Motor neuron (in vitro differentiated cells): Measurements from ENCODE around the gene XPOT. TPM values are rescaled to one million over a fixed set of nuclear protein-coding genes. Genes with fewer than 3 reads are reported as not detected.

Source experiments
- ATAC-seq, 8 experiments: fragments of 200-7000 bp; cut with Tn5 transposase; replicated peaks in 6 of 8; 2 replicates each; pipeline ENCODE4 v1.8.0; 2021; ENCODE audit warnings: mild to moderate bottlenecking in 8 of 8, moderate library complexity in 8 of 8
- H3K27ac ChIP-seq, 2 donors: fragments of 250-450 bp; sonication (Bioruptor Pico); 2 replicates each; pipeline ENCODE4 v1.9.0; 2021; ENCODE audit warnings: antibody characterized with exemption in 2 of 2, mild to moderate bottlenecking in 2 of 2, moderate library complexity in 1 of 2
- H3K4me1 ChIP-seq, 2 donors: fragments of 250-450 bp; sonication (Bioruptor Pico); replicated peaks in 1 of 2; 2 replicates each; pipeline ENCODE4 v1.6.1; 2021; ENCODE audit warnings: antibody characterized with exemption in 2 of 2, mild to moderate bottlenecking in 2 of 2, moderate library complexity in 1 of 2
- H3K4me3 ChIP-seq, 5 donors: fragments of 250-450 bp; sonication (Bioruptor Pico); 2 replicates each; pipeline ENCODE4 v1.9.0; 2021; ENCODE audit warnings: antibody characterized with exemption in 5 of 5, mild to moderate bottlenecking in 5 of 5, moderate library complexity in 4 of 5
- WGBS, 10 experiments: fragments of 450-650 bp; shearing (Covaris generic); methylation state at CpG; one replicate each; pipeline ENCODE4 v1.0.0; 2022; 5-methylcytosine and 5-hydroxymethylcytosine counted together
- in situ Hi-C, 9 experiments: fragments of 400-800 bp; cut with MboI; loops; one replicate each; pipeline ENCODE4 v1.15.0; 2021; ENCODE audit warnings: low sequenced_read_pairs in 9 of 9, low pct_unique_long_range_greater_than_20kb in 2 of 9; ENCODE audit not compliant: unreplicated experiment in 9 of 9
- total RNA-seq, 8 experiments: library from RNA; unstranded; fragments of 300-600 nt; gene quantifications; 2 replicates each; pipeline versions ENCODE4 v1.2.3 to v1.2.4, GENCODE V29; 2022

The XPOT gene
- total RNA-seq, 8 experiments from 2014 or later, result 56.6 to 145 (median 74.6) TPM

GRCh38 chr12:64430886-64431285 lies 26.7 kb downstream of the XPOT start:
- in situ Hi-C loops, result loop anchor here in 1 of 9 experiments (25.0 kb wide), 1 partner anchor 281 kb away; no protein-coding TSS in a partner anchor
- no peak overlapping the region for H3K27ac ChIP-seq
- H3K4me3 ChIP-seq, result no peak overlapping the region
- ATAC-seq, result peak in 2 of 8 experiments; percentile 78 to 95
- 44 to 100% (median 96%) methylated on average over 1 to 2 of the region's 2 CpGs; no CpG with 5 or more reads in 2 of the 10 experiments for WGBS, 10 experiments
- H3K4me1 ChIP-seq, result no peaks in the 10 kb centered on the region

- 88 to 100% (median 97%) methylated on average over 1 to 4 of the region's 4 CpGs; no CpG with 5 or more reads in 1 of the 10 experiments for WGBS, 10 experiments
- ATAC-seq, result no peak
- no peak overlapping the region for H3K27ac ChIP-seq
- H3K4me1 ChIP-seq, result no peaks in the 10 kb centered on the region
- in situ Hi-C loops, result loop anchor here in 1 of 9 experiments (25.0 kb wide), 1 partner anchor 281 kb away; no protein-coding TSS in a partner anchor
- H3K4me3 ChIP-seq, result no peak overlapping the region
Observed at GRCh38 chr12:64431791-64432190, 27.6 kb downstream of the XPOT start.

GRCh38 chr12:64433915-64434314 lies 29.7 kb downstream of the XPOT start:
- 81 to 100% (median 89%) methylated on average over 2 to 4 of the region's 5 CpGs; no CpG with 5 or more reads in 2 of the 10 experiments for WGBS, 10 experiments
- H3K27ac ChIP-seq, result no peak overlapping the region
- ATAC-seq, result no peak
- in situ Hi-C loops, result loop anchor here in 1 of 9 experiments (25.0 kb wide), 1 partner anchor 278 kb away; no protein-coding TSS in a partner anchor
- no peak overlapping the region for H3K4me3 ChIP-seq
- no peaks in the 10 kb centered on the region for H3K4me1 ChIP-seq

GRCh38 chr12:64440100-64440499 lies 35.9 kb downstream of the XPOT start:
- Histone ChIP-seq H3K4me1 (no peaks in the 10 kb centered on the region), H3K27ac (no peak overlapping the region), H3K4me3 (no peak overlapping the region)
- in situ Hi-C loops, result loop anchor here in 1 of 9 experiments (25.0 kb wide), 1 partner anchor 272 kb away; no protein-coding TSS in a partner anchor
- no peak for ATAC-seq
- WGBS, 10 experiments, result 100% methylated on average over 1 of the region's 1 CpG; no CpG with 5 or more reads in 3 of the 10 experiments

- in situ Hi-C loops, result loop anchor here in 1 of 9 experiments (25.0 kb wide), 1 partner anchor 267 kb away; no protein-coding TSS in a partner anchor
- WGBS, 10 experiments, result 72 to 100% (median 92%) methylated on average over 1 to 2 of the region's 2 CpGs; no CpG with 5 or more reads in 1 of the 10 experiments
- Histone ChIP-seq H3K4me3 (no peak overlapping the region), H3K27ac (no peak overlapping the region), H3K4me1 (peaks cover 0 to 2% of the 10 kb centered on the region in 2 donors)
- no peak for ATAC-seq
Observed at GRCh38 chr12:64445490-64445889, 41.3 kb downstream of the XPOT start.

- no peak for ATAC-seq
- Histone ChIP-seq H3K4me1 (peaks cover 3 to 10% of the 10 kb centered on the region in 2 donors), H3K27ac (no peak overlapping the region), H3K4me3 (no peak overlapping the region)
- 9 to 100% (median 90%) methylated on average over 1 of the region's 1 CpG for WGBS, 10 experiments
- in situ Hi-C loops, result loop anchor here in 1 of 9 experiments (25.0 kb wide), 1 partner anchor 266 kb away; no protein-coding TSS in a partner anchor
Observed at GRCh38 chr12:64446295-64446694, 42.1 kb downstream of the XPOT start.

GRCh38 chr12:64450057-64450640 lies 46.0 kb downstream of the XPOT start:
- no peak overlapping the region for H3K27ac ChIP-seq
- ATAC-seq, result no peak
- H3K4me3 ChIP-seq, result no peak overlapping the region
- in situ Hi-C loops, result no loop called here
- 92 to 100% (median 100%) methylated on average over 1 to 2 of the region's 2 CpGs; no CpG with 5 or more reads in 5 of the 10 experiments for WGBS, 10 experiments
- peaks cover 3 to 19% of the 10 kb centered on the region in 2 donors for H3K4me1 ChIP-seq

- H3K27ac ChIP-seq, result peak overlapping the region; percentile 12 to 84
- no peak for ATAC-seq
- in situ Hi-C loops, result no loop called here
- H3K4me3 ChIP-seq, result peak overlapping the region; percentile 51 to 77 (median 59)
- WGBS, 10 experiments, result 0 to 100% (median 9%) methylated on average over 1 to 7 of the region's 8 CpGs; no CpG with 5 or more reads in 1 of the 10 experiments
- peaks cover 3 to 19% of the 10 kb centered on the region in 2 donors for H3K4me1 ChIP-seq
Observed at GRCh38 chr12:64450711-64451486, 46.7 kb downstream of the XPOT start.

GRCh38 chr12:64451687-64452558 lies 47.7 kb downstream of the XPOT start, which contains the start of gene TBK1:
TSS of gene TBK1 (plus strand) at chr12:64452120. CDS start at chr12:64455871, 3,751 bp downstream.
- peak; percentile 84 to 98 (median 92) for ATAC-seq
- in situ Hi-C loops, result no loop called here
- Histone ChIP-seq H3K4me1 (peaks cover 3 to 19% of the 10 kb centered on the region in 2 donors), H3K27ac (peak within 1 kb of the TSS; percentile 70 to 84), H3K4me3 (peak within 1 kb of the TSS; percentile 51 to 77 (median 59))
- 0 to 5% (median 0%) methylated on average over 2 to 17 of the region's 94 CpGs; no CpG with 5 or more reads in 4 of the 10 experiments for WGBS, 10 experiments

- Histone ChIP-seq H3K4me1 (peaks cover 3 to 19% of the 10 kb centered on the region in 2 donors), H3K4me3 (peak overlapping the region; percentile 51 to 77 (median 59)), H3K27ac (peak overlapping the region; percentile 70 to 84)
- ATAC-seq, result peak in 3 of 8 experiments; percentile 17 to 28 (median 20)
- 0 to 20% (median 0%) methylated on average over 1 to 12 of the region's 16 CpGs for WGBS, 10 experiments
- in situ Hi-C loops, result no loop called here
Observed at GRCh38 chr12:64452559-64453329, 48.6 kb downstream of the XPOT start.

GRCh38 chr12:64455506-64455905 lies 51.3 kb downstream of the XPOT start:
- in situ Hi-C loops, result no loop called here
- ATAC-seq, result no peak
- peaks cover 3 to 17% of the 10 kb centered on the region in 2 donors for H3K4me1 ChIP-seq
- H3K27ac ChIP-seq, result no peak overlapping the region
- no peak overlapping the region for H3K4me3 ChIP-seq
- 50 to 100% (median 100%) methylated on average over 1 of the region's 1 CpG; no CpG with 5 or more reads in 1 of the 10 experiments for WGBS, 10 experiments

GRCh38 chr12:64456119-64456518 lies 51.9 kb downstream of the XPOT start:
- in situ Hi-C loops, result no loop called here
- Histone ChIP-seq H3K27ac (no peak overlapping the region), H3K4me3 (no peak overlapping the region), H3K4me1 (peaks cover 0 to 11% of the 10 kb centered on the region in 2 donors)
- no peak for ATAC-seq
